ENCODE data around the gene PCGF5. TPM values are rescaled to one million over a fixed set of nuclear protein-coding genes. Genes with fewer than 3 reads are reported as not detected.

PCGF5 gene
- total and polyA plus RNA-seq, 2 of the 8 experiments (the other 6 are each of a cell fraction or from before 2014, with no cell fraction given): 5.8 to 8.4 TPM

GRCh38 chr10:91197127-91197526 lies 23.3 kb upstream of the PCGF5 start:
- no peaks in the 10 kb centered on the region for H3K79me2 ChIP-seq (ENCODE audit: control insufficient read depth in 1 of 2, insufficient read depth in 2 of 2, low read length in 2 of 2)
- H4K8ac ChIP-seq (ENCODE audit: extremely low read depth, insufficient read depth, low read length): no peak overlapping the region
- H3K9ac ChIP-seq (replicated peaks in 1 of 4; ENCODE audit: extremely low read depth in 1 of 4, low read depth in 3 of 4, low read length in 3 of 4): no peak overlapping the region
- no peak for FAIRE-seq
- H3K23ac ChIP-seq (ENCODE audit: insufficient read length): no peak overlapping the region
- no peak overlapping the region for H2BK15ac ChIP-seq (ENCODE audit: low read length)
- H2BK12ac ChIP-seq (ENCODE audit: low read depth, low read length): no peak overlapping the region
- H3K23me2 ChIP-seq (ENCODE audit: low read depth, low read length): no peaks in the 10 kb centered on the region
- no peak overlapping the region for H3K56ac ChIP-seq (replicated peaks; ENCODE audit: insufficient read length, low read depth, low read length)
- DNase-seq (ENCODE audit: low read depth in 1 of 2, low spot score in 2 of 2): no peak
- H3K27ac ChIP-seq (ENCODE audit: low read depth, low read length): no peak overlapping the region
- H3K79me1 ChIP-seq (ENCODE audit: low read depth, low read length): no peaks in the 10 kb centered on the region
- no peaks in the 10 kb centered on the region for H3K4me1 ChIP-seq (replicated peaks in 1 of 4; ENCODE audit: control insufficient read depth in 3 of 4, insufficient read depth in 4 of 4, low read length in 3 of 4)
- ChIA-PET CTCF (ENCODE audit: partially characterized antibody) (no interaction called here), POLR2A (ENCODE audit: partially characterized antibody) (no interaction called here)
- no peak overlapping the region for H4K91ac ChIP-seq (replicated peaks; ENCODE audit: insufficient read length, low read length)
- no peaks in the 10 kb centered on the region for H3K27me3 ChIP-seq (replicated peaks in 1 of 4; ENCODE audit: control insufficient read depth in 3 of 4, extremely low read depth in 1 of 4, insufficient read depth in 3 of 4, low read length in 3 of 4)
- H2AK5ac ChIP-seq (ENCODE audit: low read depth, low read length): no peak overlapping the region
- no peak overlapping the region for H3K14ac ChIP-seq (ENCODE audit: insufficient read length)
- H3K4me3 ChIP-seq (ENCODE audit: extremely low read depth in 1 of 4, insufficient read depth in 2 of 4, low read depth in 3 of 4, low read length in 4 of 4): no peak overlapping the region
- no peak overlapping the region for H3K4ac ChIP-seq (replicated peaks; ENCODE audit: insufficient read length, low read depth, low read length)
- no peak overlapping the region for H4K5ac ChIP-seq (ENCODE audit: insufficient read length, low read depth, low read length)
- H2BK5ac ChIP-seq (ENCODE audit: low read depth, low read length): no peak overlapping the region
- WGBS, 2 experiments (ENCODE audit: extremely low coverage in 1 of 2, insufficient coverage in 1 of 2, insufficient read length in 1 of 2, insufficient replicate concordance in 2 of 2, low coverage in 1 of 2, low lambda C conversion rate in 2 of 2, missing lambda C conversion rate in 1 of 2): 87% methylated on average over 12 of the region's 12 CpGs; no CpG with 5 or more reads in 1 of the 2 experiments
- no peaks in the 10 kb centered on the region for H4K20me1 ChIP-seq (replicated peaks in 1 of 2; ENCODE audit: control insufficient read depth in 1 of 2, insufficient read depth in 2 of 2, low read length in 2 of 2)
- no peak overlapping the region for H3K18ac ChIP-seq (ENCODE audit: extremely low read depth, low read length)
- no peak overlapping the region for H2BK20ac ChIP-seq (ENCODE audit: low read length)
- H2BK120ac ChIP-seq (replicated peaks; ENCODE audit: low read depth, low read length): no peak overlapping the region
- H3K4me2 ChIP-seq (ENCODE audit: insufficient read depth in 1 of 2, low read depth in 2 of 2, low read length in 2 of 2): no peak overlapping the region
- no peaks in the 10 kb centered on the region for H3K9me3 ChIP-seq (ENCODE audit: insufficient read depth in 2 of 2, low read depth in 1 of 2, low read length in 1 of 2)
- H2AFZ ChIP-seq (ENCODE audit: low read length): no peak overlapping the region
- H3K36me3 ChIP-seq (ENCODE audit: control insufficient read depth in 2 of 4, insufficient read depth in 4 of 4, low read length in 3 of 4): no peaks in the 10 kb centered on the region
- no peak for TF ChIP-seq CREB1 (IDR thresholded peaks at IDR 0.05)
- no peak for TF ChIP-seq SIRT6 (IDR thresholded peaks at IDR 0.05; ENCODE audit: low read length)
- TF ChIP-seq BACH1 (IDR thresholded peaks at IDR 0.05; ENCODE audit: low read length): no peak
- no peak for TF ChIP-seq POLR2A (IDR thresholded peaks at IDR 0.05; ENCODE audit: control extremely low read depth in 1 of 2, low read depth in 2 of 2, low read length in 2 of 2)
- TF ChIP-seq RAD21 (IDR thresholded peaks at IDR 0.05 in 1 of 2, conservative IDR thresholded peaks at IDR 0.05 in 1 of 2; ENCODE audit: low read depth in 2 of 2, low read length in 2 of 2): no peak
- no peak for TF ChIP-seq HDAC2 (IDR thresholded peaks at IDR 0.05; ENCODE audit: borderline replicate concordance in 1 of 2, low read depth in 2 of 2, low read length in 2 of 2)
- TF ChIP-seq ASH2L (IDR thresholded peaks at IDR 0.05; ENCODE audit: low read length): no peak
- no peak for TF ChIP-seq JUN (IDR thresholded peaks at IDR 0.05; ENCODE audit: low read depth, low read length)
- no peak for TF ChIP-seq TAF7 (optimal IDR thresholded peaks at IDR 0.05; ENCODE audit: borderline replicate concordance, low read depth, low read length)
- no peak for TF ChIP-seq CTCF (IDR thresholded peaks at IDR 0.05; ENCODE audit: control extremely low read depth in 1 of 3, insufficient read depth in 1 of 3, low read depth in 1 of 3, low read length in 3 of 3)
- no peak for TF ChIP-seq RFX5 (IDR thresholded peaks at IDR 0.05; ENCODE audit: borderline replicate concordance, low read depth, low read length)
- TF ChIP-seq ZNF274 (IDR thresholded peaks at IDR 0.05; ENCODE audit: borderline replicate concordance, extremely low read depth, low read length): no peak
- TF ChIP-seq YY1 (IDR thresholded peaks at IDR 0.05; ENCODE audit: low read depth, low read length): no peak
